ENCODE measurements around the gene TMEM53. TPM values are rescaled to one million over a fixed set of nuclear protein-coding genes. Genes with fewer than 3 reads are reported as not detected.
A peak's percentile ranks its signal among the peaks of the same experiment; 100 is the strongest.

TMEM53 gene
- total RNA-seq, 1 experiment from 2014 or later, result 6.2 TPM

GRCh38 chr1:44642925-44643324, 31.4 kb downstream of the TMEM53 start:
- no peak overlapping the region for H3K18ac ChIP-seq (ENCODE audit: insufficient read length, low read depth, low read length)
- no peak overlapping the region for H3T11ph ChIP-seq (ENCODE audit: low read length)
- no peak overlapping the region for H2BK5ac ChIP-seq (ENCODE audit: insufficient read length, low read length)
- no peak overlapping the region for H4K91ac ChIP-seq (ENCODE audit: insufficient read length, low read depth, low read length)
- no peak overlapping the region for H3K4ac ChIP-seq (ENCODE audit: low read depth, low read length)
- WGBS (ENCODE audit: extremely low coverage, insufficient read length, low lambda C conversion rate), result no CpG with 5 or more reads among the region's 3 CpGs
- no peak for DNase-seq
- H3K9me3 ChIP-seq (ENCODE audit: control insufficient read depth, low read depth, low read length), result no peaks in the 10 kb centered on the region
- H3K27ac Mint-ChIP-seq, result peak overlapping the region in 2 of 3 experiments; percentile 5 to 79; a peak in 2 of 7 replicates
- no peak overlapping the region for H3K23ac ChIP-seq (ENCODE audit: insufficient read length, low read depth, low read length)
- H3K79me2 ChIP-seq (ENCODE audit: insufficient read depth, low read length), result no peaks in the 10 kb centered on the region
- no peak overlapping the region for H3K14ac ChIP-seq (ENCODE audit: insufficient read depth, low read length)
- no peak overlapping the region for H3K27ac ChIP-seq (ENCODE audit: insufficient read length, low read depth, low read length)
- no peak overlapping the region for H2BK15ac ChIP-seq (ENCODE audit: low read depth, low read length)
- no peaks in the 10 kb centered on the region for H3K27me3 ChIP-seq (ENCODE audit: insufficient read depth, low read length)
- H3K9ac ChIP-seq (ENCODE audit: extremely low read depth, insufficient read length, low read length), result no peak overlapping the region
- no peak overlapping the region for H2AFZ ChIP-seq (ENCODE audit: low read length)
- H3K23me2 ChIP-seq (ENCODE audit: insufficient read length, low read depth, low read length, poor library complexity, severe bottlenecking), result no peaks in the 10 kb centered on the region
- TF ChIP-seq CTCF (conservative IDR thresholded peaks at IDR 0.05), result no peak
- H2BK12ac ChIP-seq (ENCODE audit: insufficient read length, low read depth, low read length), result no peak overlapping the region
- H3K56ac ChIP-seq (ENCODE audit: insufficient read length, low read depth, low read length), result no peak overlapping the region
- no peak overlapping the region for H4K5ac ChIP-seq (ENCODE audit: insufficient read length, low read depth, low read length)
- no peak overlapping the region for H4K8ac ChIP-seq (replicated peaks; ENCODE audit: insufficient read length, low read depth, low read length)
- no peaks in the 10 kb centered on the region for H3K9me3 Mint-ChIP-seq
- no peaks in the 10 kb centered on the region for H4K20me1 ChIP-seq (ENCODE audit: control insufficient read depth, insufficient read depth, insufficient read length)
- H3K4me2 ChIP-seq (ENCODE audit: insufficient read depth, insufficient read length, low read length), result no peak overlapping the region
- H3K4me1 Mint-ChIP-seq, result no peaks in the 10 kb centered on the region
- H2AK5ac ChIP-seq (ENCODE audit: insufficient read length, low read length), result no peak overlapping the region
- no peak overlapping the region for H3K4me3 Mint-ChIP-seq
- no peaks in the 10 kb centered on the region for H3K79me1 ChIP-seq (ENCODE audit: insufficient read depth, low read depth, low read length, poor library complexity, severe bottlenecking)
- H2BK20ac ChIP-seq (ENCODE audit: low read depth, low read length, poor library complexity, severe bottlenecking), result no peak overlapping the region
- no peak overlapping the region for H2BK120ac ChIP-seq (ENCODE audit: low read depth, low read length, poor library complexity, severe bottlenecking)
- H3K4me1 ChIP-seq (ENCODE audit: insufficient read depth, low read length), result no peaks in the 10 kb centered on the region
- H3K27me3 Mint-ChIP-seq (ENCODE audit: low read depth), result no peaks in the 10 kb centered on the region
- H3K36me3 Mint-ChIP-seq (ENCODE audit: insufficient read depth in 1 of 3, low read depth in 3 of 3), result peaks cover 15 to 85% (median 70%) of the 10 kb centered on the region in 3 experiments
